ENCODE data around the gene ZNF764. TPM values are rescaled to one million over a fixed set of nuclear protein-coding genes. Genes with fewer than 3 reads are reported as not detected.
A peak's percentile ranks its signal among the peaks of the same experiment; 100 is the strongest.

Gene ZNF764
- total and polyA plus RNA-seq, 9 of the 15 experiments (the other 6 are each of a cell fraction or from before 2014, with no cell fraction given), result 0.69 to 10.1 (median 4.1) TPM

GRCh38 chr16:30588651-30589050 is 30.5 kb upstream of the ZNF764 start (continued):
- TF ChIP-seq ZNF224 (CRISPR knock-in tag; IDR thresholded peaks at IDR 0.05) (no peak), GABPB2 (CRISPR knock-in tag; conservative IDR thresholded peaks at IDR 0.05) (no peak), ZBTB11 (CRISPR knock-in tag; IDR thresholded peaks at IDR 0.05) (no peak), NFE2L1 (tag; IDR thresholded peaks at IDR 0.05; ENCODE audit: borderline replicate concordance, low read depth) (no peak), ZNF121 (CRISPR knock-in tag; conservative IDR thresholded peaks at IDR 0.05) (peak; percentile 98), PTBP1 (IDR thresholded peaks at IDR 0.05; ENCODE audit: low read depth, low read length) (no peak), CEBPG (CRISPR knock-in tag; IDR thresholded peaks at IDR 0.05) (no peak), CEBPG (tag; conservative IDR thresholded peaks at IDR 0.05 in 1 of 2, IDR thresholded peaks at IDR 0.05 in 1 of 2) (no peak), FOXP1 (CRISPR knock-in tag; IDR thresholded peaks at IDR 0.05) (no peak)
- TF ChIP-seq, protein P1, sequence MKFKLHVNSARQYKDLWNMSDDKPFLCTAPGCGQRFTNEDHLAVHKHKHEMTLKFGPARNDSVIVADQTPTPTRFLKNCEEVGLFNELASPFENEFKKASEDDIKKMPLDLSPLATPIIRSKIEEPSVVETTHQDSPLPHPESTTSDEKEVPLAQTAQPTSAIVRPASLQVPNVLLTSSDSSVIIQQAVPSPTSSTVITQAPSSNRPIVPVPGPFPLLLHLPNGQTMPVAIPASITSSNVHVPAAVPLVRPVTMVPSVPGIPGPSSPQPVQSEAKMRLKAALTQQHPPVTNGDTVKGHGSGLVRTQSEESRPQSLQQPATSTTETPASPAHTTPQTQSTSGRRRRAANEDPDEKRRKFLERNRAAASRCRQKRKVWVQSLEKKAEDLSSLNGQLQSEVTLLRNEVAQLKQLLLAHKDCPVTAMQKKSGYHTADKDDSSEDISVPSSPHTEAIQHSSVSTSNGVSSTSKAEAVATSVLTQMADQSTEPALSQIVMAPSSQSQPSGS (CRISPR knock-in tag; IDR thresholded peaks at IDR 0.05), result no peak

Data from K562 (cell line).